ENCODE data around the gene NFATC2.
A peak's percentile ranks its signal among the peaks of the same experiment; 100 is the strongest.

NFATC2 gene

DNA sequence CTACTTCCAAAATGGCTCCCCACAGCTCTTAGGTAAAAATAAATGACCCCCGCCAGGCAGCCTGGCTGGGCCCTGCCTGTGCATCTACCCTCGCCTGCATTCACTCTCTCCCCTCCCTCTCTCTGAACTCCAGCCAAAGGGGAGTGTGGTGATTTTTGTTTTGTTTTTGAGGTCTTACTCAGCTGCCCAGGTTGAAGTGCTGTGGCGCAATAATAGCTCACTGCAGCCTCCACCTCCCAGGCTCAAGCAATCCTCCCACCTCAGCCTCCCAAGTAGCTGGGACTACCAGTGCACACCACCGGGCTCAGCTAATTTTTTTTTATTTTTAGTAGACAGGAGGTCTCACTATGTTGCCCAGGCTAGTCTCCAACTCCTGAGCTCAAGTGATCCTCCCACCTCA is 15.8 kb downstream of the NFATC2 start:
- Histone ChIP-seq H3K4me1 (ENCODE audit: insufficient read depth, low read length, severe bottlenecking) (peaks cover 100% of the 10 kb centered on the region), H3K9ac (ENCODE audit: low read length) (peak overlapping the region; percentile 49; the same call in 1 of the 2 replicates), H3K27me3 (ENCODE audit: insufficient read depth, low read length) (no peaks in the 10 kb centered on the region), H3K36me3 (ENCODE audit: insufficient read depth, low read length) (peaks cover 19% of the 10 kb centered on the region), H3K4me3 (ENCODE audit: low read depth, low read length, poor library complexity, severe bottlenecking) (no peak overlapping the region), H3F3A (ENCODE audit: insufficient read depth, low read length) (no peaks in the 10 kb centered on the region), H3K9me2 (ENCODE audit: low read depth, low read length) (no peaks in the 10 kb centered on the region), H3K4me2 (ENCODE audit: low read length) (peak overlapping the region; percentile 56), H3K9me3 (ENCODE audit: low read length) (no peaks in the 10 kb centered on the region), H3K79me2 (ENCODE audit: insufficient read depth, low read length) (peaks cover 14% of the 10 kb centered on the region), H3K27ac (ENCODE audit: low read depth, low read length, poor library complexity, severe bottlenecking) (peak overlapping the region; percentile 93), H2AFZ (ENCODE audit: low read length) (no peak overlapping the region), H4K20me1 (ENCODE audit: insufficient read depth, low read length) (no peaks in the 10 kb centered on the region)
- TF ChIP-seq, protein P1, sequence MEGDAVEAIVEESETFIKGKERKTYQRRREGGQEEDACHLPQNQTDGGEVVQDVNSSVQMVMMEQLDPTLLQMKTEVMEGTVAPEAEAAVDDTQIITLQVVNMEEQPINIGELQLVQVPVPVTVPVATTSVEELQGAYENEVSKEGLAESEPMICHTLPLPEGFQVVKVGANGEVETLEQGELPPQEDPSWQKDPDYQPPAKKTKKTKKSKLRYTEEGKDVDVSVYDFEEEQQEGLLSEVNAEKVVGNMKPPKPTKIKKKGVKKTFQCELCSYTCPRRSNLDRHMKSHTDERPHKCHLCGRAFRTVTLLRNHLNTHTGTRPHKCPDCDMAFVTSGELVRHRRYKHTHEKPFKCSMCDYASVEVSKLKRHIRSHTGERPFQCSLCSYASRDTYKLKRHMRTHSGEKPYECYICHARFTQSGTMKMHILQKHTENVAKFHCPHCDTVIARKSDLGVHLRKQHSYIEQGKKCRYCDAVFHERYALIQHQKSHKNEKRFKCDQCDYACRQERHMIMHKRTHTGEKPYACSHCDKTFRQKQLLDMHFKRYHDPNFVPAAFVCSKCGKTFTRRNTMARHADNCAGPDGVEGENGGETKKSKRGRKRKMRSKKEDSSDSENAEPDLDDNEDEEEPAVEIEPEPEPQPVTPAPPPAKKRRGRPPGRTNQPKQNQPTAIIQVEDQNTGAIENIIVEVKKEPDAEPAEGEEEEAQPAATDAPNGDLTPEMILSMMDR (IDR thresholded peaks at IDR 0.05; ENCODE audit: low read length), result no peak
- TF ChIP-seq EZH2 (IDR thresholded peaks at IDR 0.05; ENCODE audit: borderline replicate concordance, low read length), result no peak

DNA sequence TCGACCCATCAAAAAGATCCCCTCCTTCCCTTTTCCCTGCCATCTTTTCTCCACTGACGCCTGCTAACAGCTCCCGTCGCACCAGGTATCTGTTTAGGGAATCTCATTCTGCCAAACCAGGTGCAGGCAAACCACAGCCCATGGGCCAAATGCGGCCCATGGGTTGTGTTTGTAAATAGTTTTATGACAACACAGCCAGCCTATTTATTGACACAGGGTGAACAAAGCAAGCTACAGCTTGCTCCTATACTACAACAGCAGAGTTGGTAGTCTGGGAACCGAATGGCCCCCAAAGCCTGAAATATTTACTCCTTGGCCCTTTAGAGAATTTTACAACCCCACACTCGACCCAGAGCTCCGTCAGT is 16.4 kb downstream of the NFATC2 start:
- Histone ChIP-seq H4K20me1 (ENCODE audit: insufficient read depth, low read length) (no peaks in the 10 kb centered on the region), H3K27ac (ENCODE audit: low read depth, low read length, poor library complexity, severe bottlenecking) (peak overlapping the region; percentile 93), H3K27me3 (ENCODE audit: insufficient read depth, low read length) (no peaks in the 10 kb centered on the region), H3F3A (ENCODE audit: insufficient read depth, low read length) (no peaks in the 10 kb centered on the region), H2AFZ (ENCODE audit: low read length) (no peak overlapping the region), H3K79me2 (ENCODE audit: insufficient read depth, low read length) (peaks cover 14% of the 10 kb centered on the region), H3K36me3 (ENCODE audit: insufficient read depth, low read length) (peaks cover 23% of the 10 kb centered on the region), H3K9me3 (ENCODE audit: low read length) (no peaks in the 10 kb centered on the region), H3K4me3 (ENCODE audit: low read depth, low read length, poor library complexity, severe bottlenecking) (peak overlapping the region; percentile 26), H3K9me2 (ENCODE audit: low read depth, low read length) (no peaks in the 10 kb centered on the region), H3K4me2 (ENCODE audit: low read length) (peak overlapping the region; percentile 56), H3K4me1 (ENCODE audit: insufficient read depth, low read length, severe bottlenecking) (peaks cover 96% of the 10 kb centered on the region), H3K9ac (ENCODE audit: low read length) (peak overlapping the region; percentile 49; the same call in 1 of the 2 replicates)
- no peak for TF ChIP-seq EZH2 (IDR thresholded peaks at IDR 0.05; ENCODE audit: borderline replicate concordance, low read length)
- TF ChIP-seq, protein P1 (IDR thresholded peaks at IDR 0.05; ENCODE audit: low read length), result no peak

DNA sequence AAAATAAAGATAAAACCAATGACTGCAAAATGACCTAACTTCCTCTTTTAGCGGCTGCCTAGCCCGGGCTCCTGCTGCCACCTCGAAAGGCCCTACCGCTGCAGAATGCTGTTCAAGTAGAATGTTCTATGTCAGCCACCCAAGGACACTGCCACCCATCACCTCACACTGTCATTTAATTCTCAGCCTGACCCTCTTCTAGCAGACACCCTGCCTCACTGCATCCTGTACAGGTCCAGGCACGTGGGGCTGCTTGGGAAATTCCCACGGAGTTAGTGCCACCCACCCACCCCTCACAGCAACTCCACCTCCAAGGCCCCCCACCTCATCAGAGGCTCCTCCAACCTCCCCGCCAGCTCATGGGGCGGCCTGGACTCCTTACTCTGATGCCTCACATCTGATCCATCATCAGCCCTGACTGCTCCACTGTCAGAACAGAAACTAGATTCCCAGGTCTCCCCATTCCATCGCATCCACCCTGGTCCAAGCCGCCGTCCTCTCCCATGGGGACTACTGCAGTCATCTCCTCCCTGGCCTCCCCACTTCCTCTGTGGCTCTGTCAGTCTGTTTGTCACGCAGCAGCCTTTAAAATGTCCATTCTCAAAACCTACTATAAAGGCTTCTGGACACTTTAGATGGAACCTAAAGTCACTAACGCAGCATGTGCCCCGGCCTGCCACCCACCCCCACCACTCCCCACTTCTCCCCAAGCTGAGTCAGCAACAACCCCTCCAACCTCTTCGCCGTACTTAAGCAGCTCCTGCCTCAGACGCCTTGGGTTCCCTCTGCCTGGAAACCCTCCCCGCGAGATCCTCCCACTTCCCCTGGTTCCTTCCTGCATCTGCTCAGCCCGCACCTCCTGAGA is 17.0 kb downstream of the NFATC2 start:
- Histone ChIP-seq H3F3A (ENCODE audit: insufficient read depth, low read length) (no peaks in the 10 kb centered on the region), H3K79me2 (ENCODE audit: insufficient read depth, low read length) (peaks cover 9% of the 10 kb centered on the region), H3K27ac (ENCODE audit: low read depth, low read length, poor library complexity, severe bottlenecking) (peak overlapping the region; percentile 93), H3K9ac (ENCODE audit: low read length) (peak overlapping the region; percentile 49), H3K4me1 (ENCODE audit: insufficient read depth, low read length, severe bottlenecking) (peaks cover 90% of the 10 kb centered on the region), H3K4me2 (ENCODE audit: low read length) (peak overlapping the region; percentile 56), H3K27me3 (ENCODE audit: insufficient read depth, low read length) (no peaks in the 10 kb centered on the region), H4K20me1 (ENCODE audit: insufficient read depth, low read length) (no peaks in the 10 kb centered on the region), H2AFZ (ENCODE audit: low read length) (no peak overlapping the region), H3K9me3 (ENCODE audit: low read length) (no peaks in the 10 kb centered on the region), H3K36me3 (ENCODE audit: insufficient read depth, low read length) (peaks cover 23% of the 10 kb centered on the region), H3K9me2 (ENCODE audit: low read depth, low read length) (no peaks in the 10 kb centered on the region), H3K4me3 (ENCODE audit: low read depth, low read length, poor library complexity, severe bottlenecking) (peak overlapping the region; percentile 26)
- TF ChIP-seq, protein P1 (IDR thresholded peaks at IDR 0.05; ENCODE audit: low read length), result no peak
- TF ChIP-seq EZH2 (IDR thresholded peaks at IDR 0.05; ENCODE audit: borderline replicate concordance, low read length), result no peak
